ENCODE measurements around the gene EMC9. TPM values are rescaled to one million over a fixed set of nuclear protein-coding genes. Genes with fewer than 3 reads are reported as not detected.

The EMC9 gene
- total and polyA plus RNA-seq, 2 of the 8 experiments (the other 6 are each of a cell fraction or from before 2014, with no cell fraction given): 38.4 to 47.2 TPM

DNA sequence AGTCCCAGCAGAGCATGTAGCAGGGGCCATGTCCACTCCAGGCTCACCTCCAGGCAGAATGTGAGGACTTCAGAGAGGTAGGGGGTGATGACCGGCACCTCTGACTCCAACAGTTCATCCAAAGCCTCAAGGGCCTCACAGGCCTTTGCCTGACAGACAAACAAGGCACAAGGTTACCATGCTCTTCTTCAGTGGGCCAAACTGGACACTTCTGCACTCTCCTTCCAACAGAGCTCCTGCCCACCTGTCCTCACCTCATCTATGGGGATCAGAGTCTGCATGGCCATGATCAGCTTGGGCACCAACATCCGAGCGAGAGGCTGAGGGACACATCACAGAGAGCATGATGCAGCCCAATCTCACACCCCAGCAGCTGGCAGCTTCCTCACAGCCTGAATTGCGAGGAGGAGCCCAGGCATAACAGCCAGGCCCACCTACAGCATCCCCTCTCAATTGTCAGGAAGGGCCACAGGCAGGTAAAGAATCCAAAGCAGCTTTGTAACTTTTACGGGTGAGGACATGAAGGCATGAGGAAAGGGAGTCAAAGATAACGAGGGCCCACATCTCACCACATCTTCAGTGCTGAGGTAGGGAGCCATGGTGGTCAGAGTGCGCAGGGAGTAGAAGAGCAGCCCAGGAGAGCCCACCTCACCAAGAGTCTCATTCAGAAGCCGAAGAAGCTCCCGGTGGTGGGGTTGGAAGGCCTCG is 45.6 kb upstream of the EMC9 start:
- H2BK5ac ChIP-seq (ENCODE audit: low read depth, low read length): no peak overlapping the region
- DNase-seq (ENCODE audit: low read depth in 1 of 2, low spot score in 2 of 2) (no peak), FAIRE-seq (no peak)
- H3K9ac ChIP-seq (replicated peaks in 1 of 4; ENCODE audit: extremely low read depth in 1 of 4, low read depth in 3 of 4, low read length in 3 of 4): no peak overlapping the region
- no peak overlapping the region for H3K4ac ChIP-seq (replicated peaks; ENCODE audit: insufficient read length, low read depth, low read length)
- H3K56ac ChIP-seq (replicated peaks; ENCODE audit: insufficient read length, low read depth, low read length): no peak overlapping the region
- ChIA-PET POLR2A (ENCODE audit: partially characterized antibody) (interaction anchor here (0.6 to 9.3 kb wide), 11 partner anchors 8 to 129 kb away, joined by 3 to 158 read pairs (median 4); partner anchors contain the start of genes CHMP4A, IRF9, PCK2 and PSME2), CTCF (ENCODE audit: partially characterized antibody) (interaction anchor here (0.7 to 4.1 kb wide), 6 partner anchors 26 to 145 kb away, joined by 3 to 16 read pairs (median 4); partner anchors contain the start of genes DCAF11, IRF9, NRL and RNF31)
- peaks cover 0 to 16% of the 10 kb centered on the region in 2 experiments for H4K20me1 ChIP-seq (replicated peaks in 1 of 2; ENCODE audit: control insufficient read depth in 1 of 2, insufficient read depth in 2 of 2, low read length in 2 of 2)
- H4K5ac ChIP-seq (ENCODE audit: insufficient read length, low read depth, low read length): no peak overlapping the region
- no peak overlapping the region for H2BK120ac ChIP-seq (replicated peaks; ENCODE audit: low read depth, low read length)
- H2BK12ac ChIP-seq (ENCODE audit: low read depth, low read length): no peak overlapping the region
- H3K27me3 ChIP-seq (replicated peaks in 1 of 4; ENCODE audit: control insufficient read depth in 3 of 4, extremely low read depth in 1 of 4, insufficient read depth in 3 of 4, low read length in 3 of 4): no peaks in the 10 kb centered on the region
- H2BK20ac ChIP-seq (ENCODE audit: low read length): no peak overlapping the region
- 90% methylated on average over 10 of the region's 10 CpGs; no CpG with 5 or more reads in 1 of the 2 experiments for WGBS, 2 experiments (ENCODE audit: extremely low coverage in 1 of 2, insufficient coverage in 1 of 2, insufficient read length in 1 of 2, insufficient replicate concordance in 2 of 2, low coverage in 1 of 2, low lambda C conversion rate in 2 of 2, missing lambda C conversion rate in 1 of 2)
- H2AK5ac ChIP-seq (ENCODE audit: low read depth, low read length): no peak overlapping the region; the same call in 1 of the 2 replicates
- peak overlapping the region in 1 of 2 experiments; percentile 70; a peak in 1 of 4 replicates for H3K4me2 ChIP-seq (ENCODE audit: insufficient read depth in 1 of 2, low read depth in 2 of 2, low read length in 2 of 2)
- no peak overlapping the region; the same call in 1 of the 2 replicates for H4K8ac ChIP-seq (ENCODE audit: extremely low read depth, insufficient read depth, low read length)
- no peaks in the 10 kb centered on the region for H3K9me3 ChIP-seq (ENCODE audit: insufficient read depth in 2 of 2, low read depth in 1 of 2, low read length in 1 of 2)
- no peak overlapping the region for H3K23ac ChIP-seq (ENCODE audit: insufficient read length)
- H3K79me1 ChIP-seq (ENCODE audit: low read depth, low read length): peaks cover 14% of the 10 kb centered on the region
- H3K4me1 ChIP-seq (replicated peaks in 1 of 4; ENCODE audit: control insufficient read depth in 3 of 4, insufficient read depth in 4 of 4, low read length in 3 of 4): peaks cover 0 to 7% (median 4%) of the 10 kb centered on the region in 4 experiments; a peak in 6 of 7 replicates
- no peak overlapping the region for H2AFZ ChIP-seq (ENCODE audit: low read length)
- no peak overlapping the region for H3K14ac ChIP-seq (ENCODE audit: insufficient read length)
- peaks cover 5% of the 10 kb centered on the region for H3K23me2 ChIP-seq (ENCODE audit: low read depth, low read length)
- no peak overlapping the region for H3K27ac ChIP-seq (ENCODE audit: low read depth, low read length)
- no peak overlapping the region for H4K91ac ChIP-seq (replicated peaks; ENCODE audit: insufficient read length, low read length)
- peaks cover 0 to 13% of the 10 kb centered on the region in 2 experiments; a peak in 2 of 4 replicates for H3K79me2 ChIP-seq (ENCODE audit: control insufficient read depth in 1 of 2, insufficient read depth in 2 of 2, low read length in 2 of 2)
- H3K18ac ChIP-seq (ENCODE audit: extremely low read depth, low read length): no peak overlapping the region
- no peak overlapping the region for H2BK15ac ChIP-seq (ENCODE audit: low read length)
- no peak overlapping the region for H3K4me3 ChIP-seq (ENCODE audit: extremely low read depth in 1 of 4, insufficient read depth in 2 of 4, low read depth in 3 of 4, low read length in 4 of 4)
- peaks cover 14 to 50% (median 40%) of the 10 kb centered on the region in 4 experiments; a peak in 7 of 8 replicates for H3K36me3 ChIP-seq (ENCODE audit: control insufficient read depth in 2 of 4, insufficient read depth in 4 of 4, low read length in 3 of 4)
- TF ChIP-seq POLR2AphosphoS5 (IDR thresholded peaks at IDR 0.05; ENCODE audit: low read depth, low read length): no peak
- TF ChIP-seq GABPA (IDR thresholded peaks at IDR 0.05; ENCODE audit: borderline replicate concordance, insufficient read depth, low read length): no peak
- no peak for TF ChIP-seq FOSL1 (IDR thresholded peaks at IDR 0.05; ENCODE audit: insufficient read depth, low read depth, low read length)
- TF ChIP-seq TCF12 (IDR thresholded peaks at IDR 0.05; ENCODE audit: low read depth, low read length): no peak
- no peak for TF ChIP-seq SP4 (IDR thresholded peaks at IDR 0.05; ENCODE audit: low read length)
- no peak for TF ChIP-seq ATF2 (IDR thresholded peaks at IDR 0.05; ENCODE audit: low read length)
- no peak for TF ChIP-seq ASH2L (IDR thresholded peaks at IDR 0.05; ENCODE audit: low read length)
- no peak for TF ChIP-seq JUN (IDR thresholded peaks at IDR 0.05; ENCODE audit: low read depth, low read length)

Measured in H1 (cell line).